Measurements from ENCODE around the gene PSRC1.
"Not testable (repeated sequence)": the region's sequence is repeated elsewhere in the genome, so short reads cannot be mapped to it uniquely, and the experiment has no call there.

The PSRC1 gene

GRCh38 chr1:109282952-109283747 lies at the start of gene PSRC1:
Gene PSRC1, minus strand, starts transcription at chr1:109283145.
- DNase-seq = peak; percentile 84

GRCh38 chr1:109331113-109331512 lies 48.2 kb upstream of the PSRC1 start:
- DNase-seq = no peak

- no peak for DNase-seq
Measured at GRCh38 chr1:109327285-109327684, 44.3 kb upstream of the PSRC1 start.

GRCh38 chr1:109322974-109323373 lies 40.0 kb upstream of the PSRC1 start:
- DNase-seq = no peak

GRCh38 chr1:109319114-109319513 lies 36.2 kb upstream of the PSRC1 start:
- no peak for DNase-seq

GRCh38 chr1:109316506-109316905 lies 33.6 kb upstream of the PSRC1 start:
- no peak for DNase-seq

- no peak for DNase-seq
Measured at GRCh38 chr1:109315288-109315687, 32.3 kb upstream of the PSRC1 start.

GRCh38 chr1:109314795-109315194 lies 31.9 kb upstream of the PSRC1 start:
- DNase-seq = no peak

GRCh38 chr1:109312978-109313775 lies 30.2 kb upstream of the PSRC1 start:
- no peak for DNase-seq

GRCh38 chr1:109312246-109312645 lies 29.3 kb upstream of the PSRC1 start:
- no peak for DNase-seq

- DNase-seq = no peak
Measured at GRCh38 chr1:109309347-109309746, 26.4 kb upstream of the PSRC1 start.

- no peak for DNase-seq
Measured at GRCh38 chr1:109307274-109308021, 24.5 kb upstream of the PSRC1 start.

GRCh38 chr1:109306832-109307273 lies 23.9 kb upstream of the PSRC1 start, which contains the start of gene MYBPHL:
Gene MYBPHL, minus strand, starts transcription at chr1:109307011. Its CDS starts 20 bp downstream, at chr1:109306991.
- no peak for DNase-seq

GRCh38 chr1:109305991-109306390 lies 23.0 kb upstream of the PSRC1 start:
- not testable (repeated sequence) for DNase-seq

- DNase-seq = no peak
Measured at GRCh38 chr1:109304226-109304920, 21.4 kb upstream of the PSRC1 start.

GRCh38 chr1:109301874-109302273 lies 18.9 kb upstream of the PSRC1 start:
- DNase-seq = no peak

GRCh38 chr1:109300650-109301151 lies 17.8 kb upstream of the PSRC1 start:
- no peak for DNase-seq

- DNase-seq = no peak
Measured at GRCh38 chr1:109299558-109300343, 16.8 kb upstream of the PSRC1 start.

- no peak for DNase-seq
Measured at GRCh38 chr1:109298666-109299557, 16.0 kb upstream of the PSRC1 start.

- no peak for DNase-seq
Measured at GRCh38 chr1:109296782-109297181, 13.8 kb upstream of the PSRC1 start.
